Epidermal melanocyte (primary cell): Measurements from ENCODE around the gene RASSF4.

Source experiments
- DNase-seq: peaks from one replicate; pipeline ENCODE4 v3.0.0; 2011; ENCODE audit warnings: low spot score; ENCODE audit not compliant: insufficient read length

The RASSF4 gene

GRCh38 chr10:44988957-44989585 is 29.5 kb downstream of the RASSF4 start:
- DNase-seq, result no peak

- no peak for DNase-seq
Observed at GRCh38 chr10:44989597-44990301, 30.1 kb downstream of the RASSF4 start.

GRCh38 chr10:44990302-44990655 is 30.7 kb downstream of the RASSF4 start:
- no peak for DNase-seq

GRCh38 chr10:44990965-44991364 is 31.4 kb downstream of the RASSF4 start:
- DNase-seq, result no peak

- no peak for DNase-seq
Observed at GRCh38 chr10:44991571-44991970, 32.0 kb downstream of the RASSF4 start.

- DNase-seq, result no peak
Observed at GRCh38 chr10:44992070-44992731, 32.6 kb downstream of the RASSF4 start.

- DNase-seq, result no peak
Observed at GRCh38 chr10:44992732-44993225, 33.2 kb downstream of the RASSF4 start.

- DNase-seq, result no peak
Observed at GRCh38 chr10:44993226-44993921, 33.8 kb downstream of the RASSF4 start.

- no peak for DNase-seq
Observed at GRCh38 chr10:44993922-44994751, 34.5 kb downstream of the RASSF4 start.

- DNase-seq, result no peak
Observed at GRCh38 chr10:44994752-44995530, 35.3 kb downstream of the RASSF4 start.

- DNase-seq, result no peak
Observed at GRCh38 chr10:44995581-44995913, 35.9 kb downstream of the RASSF4 start.

GRCh38 chr10:44995914-44996669 is 36.5 kb downstream of the RASSF4 start:
- DNase-seq, result no peak

- DNase-seq, result no peak
Observed at GRCh38 chr10:44997105-44997748, 37.6 kb downstream of the RASSF4 start.

GRCh38 chr10:44998146-44998631 is 38.6 kb downstream of the RASSF4 start:
- DNase-seq, result no peak

- no peak for DNase-seq
Observed at GRCh38 chr10:45000138-45000751, 40.6 kb downstream of the RASSF4 start.

- peak; percentile 45 for DNase-seq
Observed at GRCh38 chr10:45000752-45001380, 41.3 kb downstream of the RASSF4 start, which contains the start of gene ZNF22. Gene ZNF22, plus strand, starts transcription at chr10:45000923. Its CDS starts 2,446 bp downstream, at chr10:45003369.

- DNase-seq, result no peak
Observed at GRCh38 chr10:45001381-45002148, 42.0 kb downstream of the RASSF4 start.
